DMS 273 (cell line): Measurements from ENCODE around the gene RBM38.
A peak's percentile ranks its signal among the peaks of the same experiment; 100 is the strongest.

Experiments
- DNase-seq: peaks from one replicate; lab custom pipeline; 2025; ENCODE audit not compliant: unreplicated experiment; lab: John Stamatoyannopoulos, UW

RBM38 gene

DNA sequence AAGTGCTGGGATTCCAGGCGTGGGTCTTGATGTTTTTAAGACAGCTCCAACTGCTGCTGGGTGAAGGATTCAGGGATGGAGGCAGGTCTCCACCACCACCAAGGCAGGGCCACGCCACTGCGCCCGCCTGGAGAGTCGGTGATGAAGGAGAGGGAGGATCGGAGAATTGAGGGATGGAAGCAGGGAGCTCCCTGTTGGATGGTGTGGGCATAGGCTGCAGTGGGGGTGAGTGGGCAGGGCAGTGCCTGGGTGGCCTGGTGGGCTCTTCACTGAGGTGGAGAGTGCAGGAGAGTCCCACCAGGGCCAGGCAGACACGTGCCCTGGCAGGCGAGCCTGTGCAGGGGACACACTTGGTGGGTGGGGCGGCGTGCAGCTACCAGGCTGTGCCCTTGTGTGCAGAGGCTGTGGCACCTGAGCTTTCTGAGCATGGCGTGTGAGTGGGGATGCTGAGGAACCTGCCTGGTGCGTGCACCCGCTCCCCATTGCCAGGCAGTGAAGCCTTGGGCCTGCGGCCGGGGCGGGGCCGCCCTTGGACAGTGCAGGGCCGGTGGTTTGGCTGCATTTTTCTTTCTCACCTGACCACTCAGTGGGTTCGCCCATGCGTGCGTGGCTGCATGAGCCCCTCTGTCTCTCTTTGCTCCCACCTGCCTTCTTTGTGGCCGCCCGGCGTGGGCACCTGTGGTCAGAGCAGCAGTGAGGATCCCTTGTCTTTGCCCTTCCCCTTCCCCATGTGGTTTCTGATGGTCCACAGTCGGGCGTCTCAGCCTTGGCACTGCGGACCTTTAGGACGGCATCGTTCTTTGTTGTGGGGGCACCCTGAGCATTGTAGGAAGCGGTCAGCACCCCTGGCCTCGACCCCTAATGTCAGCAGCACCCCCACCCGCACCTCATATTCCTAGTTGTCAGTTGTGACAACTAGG is 11.3 kb downstream of the RBM38 start:
- DNase-seq: no peak

DNA sequence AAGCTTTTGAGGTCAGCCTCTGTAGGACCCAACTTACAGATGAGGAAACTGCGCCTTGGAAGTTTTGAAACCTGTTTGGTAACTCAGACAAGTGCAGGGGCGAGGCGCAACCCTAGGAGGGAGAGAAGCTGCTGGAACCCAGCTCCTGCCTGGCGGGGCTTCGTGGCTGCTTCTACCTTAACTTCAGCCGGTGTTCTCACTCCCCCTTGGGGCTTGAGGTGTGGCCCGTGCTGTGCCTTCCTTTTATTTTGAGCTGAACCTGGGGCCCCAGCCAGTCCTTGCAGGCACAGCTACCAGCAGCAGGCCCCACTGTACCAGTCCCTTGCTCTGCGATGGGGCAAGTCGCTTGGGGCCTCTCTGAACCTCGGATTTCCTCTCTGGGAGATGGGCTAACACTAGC is 12.0 kb downstream of the RBM38 start:
- DNase-seq: no peak

DNA sequence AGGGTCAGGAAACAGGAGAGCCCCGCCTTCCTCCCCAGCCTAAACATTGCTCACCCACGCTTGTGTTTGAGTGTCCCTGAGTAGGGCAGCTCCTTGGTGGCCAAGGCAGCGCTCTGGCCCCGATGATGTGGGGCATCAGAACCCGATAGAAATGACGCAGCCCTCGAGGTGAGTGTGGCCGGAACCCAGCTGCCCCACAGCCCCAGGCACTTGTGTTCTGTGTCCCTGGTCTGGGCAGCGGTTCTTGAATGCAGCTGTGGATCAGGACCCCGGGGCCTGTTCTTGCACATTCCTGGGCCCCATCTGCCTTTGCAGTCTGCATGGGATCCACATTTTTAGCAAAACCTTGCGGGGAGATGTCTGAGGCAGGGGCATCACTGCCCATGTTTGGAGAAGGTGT is 12.8 kb downstream of the RBM38 start:
- DNase-seq: no peak

DNA sequence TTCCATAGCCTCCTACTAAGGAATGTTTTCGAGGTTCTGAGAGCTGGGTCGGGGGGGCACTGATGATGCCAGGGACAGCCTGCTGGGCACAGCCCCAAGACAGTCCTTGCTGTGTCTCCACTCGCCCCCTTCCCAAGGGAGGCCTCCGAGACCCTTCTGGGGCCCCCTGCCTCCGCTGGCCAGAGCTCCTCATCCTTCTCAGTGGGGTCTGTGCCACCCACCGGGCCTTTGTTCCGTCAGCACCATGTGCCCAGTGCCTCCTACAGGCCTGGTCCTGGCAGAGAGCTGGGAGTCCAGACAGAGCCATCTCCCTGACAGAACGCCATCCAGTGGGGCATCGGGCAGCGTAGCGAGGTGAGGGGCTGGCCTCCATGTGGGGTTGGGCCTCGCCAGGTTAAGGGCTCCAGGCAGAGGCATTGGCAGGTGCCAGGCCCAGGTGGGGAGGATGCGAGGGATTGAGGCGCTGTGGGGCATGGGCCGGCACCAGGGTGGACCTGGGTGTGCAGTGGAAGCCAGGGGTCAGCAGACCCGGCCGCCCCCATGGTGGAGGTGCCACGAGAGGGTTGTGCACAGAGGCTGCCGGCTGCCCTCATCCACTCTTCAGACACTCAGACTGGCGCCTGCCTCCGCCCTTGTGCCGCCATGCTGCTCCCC is 13.3 kb downstream of the RBM38 start:
- no peak for DNase-seq

DNA sequence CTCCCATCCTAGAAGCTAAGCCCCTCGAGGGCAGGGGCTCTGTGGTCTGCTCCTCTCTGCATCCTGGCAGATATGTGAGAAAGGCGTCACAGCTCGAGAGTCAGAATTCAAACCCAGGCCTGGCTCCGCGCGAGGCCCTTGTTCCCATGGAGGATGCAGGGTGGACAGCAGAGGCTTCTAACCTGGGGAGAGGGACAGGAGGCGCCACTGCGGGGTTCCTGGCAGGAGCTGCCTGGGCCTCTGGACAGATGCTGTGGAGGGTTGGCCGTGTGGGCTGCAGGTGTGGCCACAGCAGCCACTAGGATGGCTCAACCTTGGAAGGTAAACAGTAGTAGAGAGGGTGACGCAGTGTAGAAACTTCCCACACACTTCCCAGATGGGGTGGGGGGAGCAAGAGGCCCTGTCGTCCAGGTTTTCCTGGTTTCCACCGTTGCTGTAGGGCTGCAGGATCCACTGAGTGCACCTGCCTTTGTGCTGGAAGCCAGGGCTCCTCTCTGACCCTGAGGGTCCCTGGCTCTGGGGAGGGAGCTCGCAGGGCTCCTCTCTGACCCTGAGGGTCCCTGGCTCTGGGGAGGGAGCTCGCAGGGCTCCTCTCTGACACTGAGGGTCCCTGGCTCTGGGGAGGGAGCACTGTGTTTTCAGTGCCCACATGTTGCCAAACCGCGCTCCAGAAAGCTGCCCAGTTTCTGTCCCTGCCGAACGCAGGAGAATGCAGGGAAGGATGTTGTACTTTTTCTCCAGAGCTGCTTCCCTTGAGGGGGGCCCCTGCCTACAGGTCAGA is 14.2 kb downstream of the RBM38 start:
- DNase-seq: no peak

DNA sequence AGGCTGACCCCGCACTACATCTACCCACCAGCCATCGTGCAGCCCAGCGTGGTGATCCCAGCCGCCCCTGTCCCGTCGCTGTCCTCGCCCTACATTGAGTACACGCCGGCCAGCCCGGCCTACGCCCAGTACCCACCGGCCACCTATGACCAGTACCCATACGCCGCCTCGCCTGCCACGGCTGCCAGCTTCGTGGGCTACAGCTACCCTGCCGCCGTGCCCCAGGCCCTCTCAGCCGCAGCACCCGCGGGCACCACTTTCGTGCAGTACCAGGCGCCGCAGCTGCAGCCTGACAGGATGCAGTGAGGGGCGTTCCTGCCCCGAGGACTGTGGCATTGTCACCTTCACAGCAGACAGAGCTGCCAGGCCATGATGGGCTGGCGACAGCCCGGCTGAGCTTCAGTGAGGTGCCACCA is 16.4 kb downstream of the RBM38 start:
- DNase-seq: no peak

DNA sequence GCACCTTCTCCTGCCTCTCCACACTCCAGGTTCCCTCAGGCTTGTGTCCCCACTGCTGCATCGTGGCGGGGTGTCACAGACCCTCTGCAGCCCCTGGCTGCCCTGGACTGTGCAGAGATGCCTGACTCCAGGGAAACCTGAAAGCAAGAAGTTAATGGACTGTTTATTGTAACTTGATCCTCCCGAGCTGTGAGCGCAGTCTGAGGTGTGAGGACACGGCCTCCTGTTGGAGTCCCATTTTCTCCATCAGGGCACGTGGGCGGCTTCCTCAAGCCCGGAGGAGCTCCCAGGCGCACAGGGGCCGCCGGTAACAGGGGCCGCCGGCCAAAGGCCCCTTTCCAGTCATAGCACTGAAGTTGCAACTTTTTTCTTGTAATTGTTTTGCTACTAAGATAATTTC is 16.9 kb downstream of the RBM38 start:
- DNase-seq: peak; percentile 46

DNA sequence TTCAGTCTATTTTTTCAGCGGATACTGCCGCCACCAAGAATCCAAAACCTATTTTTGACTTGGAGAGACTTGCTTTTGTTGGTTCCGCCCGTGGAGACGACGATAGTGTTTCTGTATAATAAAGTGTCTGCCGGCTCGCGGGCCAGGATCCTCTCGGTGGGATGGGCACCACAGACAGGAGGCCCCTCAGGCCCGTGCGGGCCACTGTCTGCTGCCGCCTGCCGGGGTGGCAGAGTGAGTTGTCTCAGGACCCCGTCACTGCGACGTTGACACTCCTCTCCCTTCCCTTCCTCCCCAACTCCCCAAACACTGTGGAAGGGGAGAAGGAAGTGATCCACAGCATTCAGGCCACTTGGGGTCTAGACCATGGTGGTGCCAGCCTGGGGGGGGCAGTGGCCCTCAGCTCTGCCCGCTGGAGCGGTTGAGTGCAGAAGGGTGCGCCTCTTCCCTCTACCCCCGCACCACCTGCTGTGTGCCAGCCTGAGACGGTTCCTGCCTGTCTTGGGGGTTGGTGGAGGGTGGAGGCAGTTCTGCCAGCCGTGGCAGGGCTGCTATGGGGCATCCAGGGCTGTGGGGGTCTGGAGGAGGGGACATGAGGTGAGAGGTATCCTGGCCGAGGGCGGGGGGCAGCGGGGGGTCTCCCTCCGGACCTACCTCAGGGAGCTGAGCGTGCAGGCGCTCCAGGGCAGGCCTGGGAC is 17.5 kb downstream of the RBM38 start:
- DNase-seq: no peak

DNA sequence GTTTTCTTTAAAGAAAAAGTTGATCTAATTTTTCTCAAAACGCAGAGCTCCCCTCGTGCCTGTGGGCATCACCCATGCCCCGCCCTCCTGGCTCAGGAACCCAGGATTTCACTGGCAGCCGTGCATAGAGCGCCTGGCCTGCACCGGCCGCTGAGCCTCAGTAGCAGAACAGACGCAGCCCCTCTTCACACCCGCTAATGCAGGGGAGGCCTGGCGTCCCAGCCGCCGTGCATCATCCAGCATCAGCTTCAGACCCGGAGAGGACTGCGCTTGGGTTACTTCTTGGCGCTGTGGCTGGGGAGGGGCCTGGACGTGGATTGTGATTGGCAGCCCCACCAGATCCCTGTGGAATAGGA is 18.1 kb downstream of the RBM38 start:
- DNase-seq: no peak

DNA sequence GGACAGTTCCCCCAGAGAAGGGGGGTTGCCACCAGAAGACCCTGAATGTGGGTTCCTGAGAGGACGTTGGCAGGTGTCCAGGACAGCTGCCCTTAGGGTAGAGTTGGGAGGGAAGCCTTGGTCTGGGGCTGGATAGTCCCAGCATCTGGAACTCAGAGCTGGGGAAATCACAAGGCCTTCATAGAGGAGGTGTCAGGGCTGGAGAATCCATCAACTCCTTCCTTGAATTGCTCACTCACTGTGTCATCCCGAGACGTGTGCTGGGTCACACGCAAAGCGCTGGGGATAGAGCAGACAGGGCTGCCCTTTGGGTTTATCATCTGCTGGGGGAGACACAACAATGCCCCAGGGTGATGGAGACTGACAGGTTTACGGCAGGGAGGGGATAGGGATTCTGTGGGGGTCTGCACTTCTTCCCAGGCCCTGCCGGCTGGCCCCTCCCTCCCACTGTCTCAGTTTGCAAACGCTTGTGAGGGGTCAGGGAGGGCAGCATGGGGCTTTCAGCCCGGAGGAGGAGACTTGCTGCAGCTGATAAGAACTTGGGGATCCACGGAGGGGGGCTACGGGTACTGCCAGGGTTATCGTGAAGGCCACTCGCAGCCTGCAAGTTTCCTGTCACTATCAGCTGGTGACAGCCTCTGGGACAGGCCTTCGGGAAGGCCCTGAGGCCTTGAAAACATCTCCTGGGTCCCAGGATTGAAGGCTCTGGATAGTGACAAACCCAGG is 18.6 kb downstream of the RBM38 start:
- no peak for DNase-seq

DNA sequence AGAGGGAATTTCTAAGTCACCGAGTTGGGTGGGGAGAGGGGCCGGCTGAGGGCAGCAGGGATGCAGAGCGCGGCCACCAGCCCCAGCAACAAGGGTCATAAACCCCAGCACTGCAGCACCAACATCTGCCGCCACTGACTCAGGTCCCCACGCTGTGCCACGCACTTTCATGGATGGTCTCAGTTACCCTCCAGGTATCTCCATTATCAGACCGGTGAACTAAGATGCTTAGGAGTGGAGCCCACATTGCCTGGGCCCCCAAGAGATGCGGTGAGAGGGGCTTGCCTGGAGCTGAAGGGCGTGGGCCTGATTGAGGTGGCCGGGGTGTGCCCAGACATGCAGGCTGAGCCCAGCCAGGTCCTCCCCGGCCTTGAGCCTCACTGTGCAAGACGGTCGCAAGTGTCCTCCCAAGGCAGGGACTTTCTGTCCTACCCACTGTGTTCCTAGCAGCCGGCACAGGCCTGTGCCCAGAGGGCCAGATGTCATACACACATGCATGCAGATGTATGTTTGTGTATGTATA is 19.3 kb downstream of the RBM38 start:
- DNase-seq: no peak

DNA sequence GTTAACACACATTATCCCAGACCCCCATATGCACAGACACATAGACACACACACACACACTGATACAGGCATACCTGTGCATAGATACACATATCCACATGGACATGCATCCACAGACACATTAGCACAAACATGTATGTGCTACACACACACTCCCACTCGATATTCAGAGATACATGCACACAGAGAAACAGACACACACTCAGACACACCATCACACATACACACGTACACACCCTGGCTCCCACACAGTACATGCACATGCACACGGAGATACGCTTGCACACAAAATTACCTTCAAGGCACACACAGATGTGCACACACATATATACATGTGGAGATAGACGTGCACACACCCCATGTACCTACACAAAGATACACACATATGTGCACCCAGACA is 19.7 kb downstream of the RBM38 start:
- DNase-seq: no peak

DNA sequence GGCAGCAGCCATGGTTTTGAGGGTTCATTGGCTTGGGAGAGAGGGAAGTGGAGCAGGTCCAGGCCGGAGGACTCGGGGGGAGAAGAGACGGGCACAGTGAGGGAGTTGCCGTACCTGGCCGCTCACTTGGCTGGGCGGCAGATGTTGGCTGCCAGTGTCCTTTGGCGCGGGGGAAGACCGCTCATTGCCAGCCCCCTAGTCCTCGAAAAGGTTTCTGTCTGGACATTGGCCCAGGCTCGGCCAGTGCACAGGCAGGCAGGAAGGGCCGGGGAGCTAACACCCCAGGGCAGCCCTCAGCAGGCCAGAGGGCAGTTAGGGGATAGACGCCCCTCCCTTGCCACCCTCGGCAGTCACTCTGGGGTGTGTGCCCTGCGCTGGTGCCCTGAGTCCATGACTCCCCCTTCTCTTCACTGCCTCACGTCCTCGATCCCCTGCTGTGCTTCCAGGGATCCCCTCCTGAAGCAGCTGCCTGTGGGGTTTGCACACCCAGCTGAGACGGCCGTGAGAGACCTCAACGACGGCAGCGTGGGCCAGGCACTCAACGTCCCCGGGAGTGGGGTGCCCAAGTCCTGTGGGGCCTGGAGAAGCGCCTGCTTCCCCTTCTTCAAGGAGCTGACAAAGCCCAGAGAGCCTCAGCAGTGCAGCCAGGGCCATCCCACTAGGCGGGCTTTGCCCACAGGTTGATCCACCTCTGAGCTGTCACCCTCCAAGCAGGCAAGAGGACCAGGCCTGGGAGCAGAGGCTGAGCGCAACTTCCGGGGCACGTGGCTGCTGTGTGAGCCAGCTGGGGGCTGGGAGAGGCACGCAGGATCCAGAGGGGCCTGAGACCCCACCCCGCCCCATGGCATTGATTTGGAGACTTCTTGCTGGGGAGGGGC is 20.4 kb downstream of the RBM38 start:
- DNase-seq: no peak

DNA sequence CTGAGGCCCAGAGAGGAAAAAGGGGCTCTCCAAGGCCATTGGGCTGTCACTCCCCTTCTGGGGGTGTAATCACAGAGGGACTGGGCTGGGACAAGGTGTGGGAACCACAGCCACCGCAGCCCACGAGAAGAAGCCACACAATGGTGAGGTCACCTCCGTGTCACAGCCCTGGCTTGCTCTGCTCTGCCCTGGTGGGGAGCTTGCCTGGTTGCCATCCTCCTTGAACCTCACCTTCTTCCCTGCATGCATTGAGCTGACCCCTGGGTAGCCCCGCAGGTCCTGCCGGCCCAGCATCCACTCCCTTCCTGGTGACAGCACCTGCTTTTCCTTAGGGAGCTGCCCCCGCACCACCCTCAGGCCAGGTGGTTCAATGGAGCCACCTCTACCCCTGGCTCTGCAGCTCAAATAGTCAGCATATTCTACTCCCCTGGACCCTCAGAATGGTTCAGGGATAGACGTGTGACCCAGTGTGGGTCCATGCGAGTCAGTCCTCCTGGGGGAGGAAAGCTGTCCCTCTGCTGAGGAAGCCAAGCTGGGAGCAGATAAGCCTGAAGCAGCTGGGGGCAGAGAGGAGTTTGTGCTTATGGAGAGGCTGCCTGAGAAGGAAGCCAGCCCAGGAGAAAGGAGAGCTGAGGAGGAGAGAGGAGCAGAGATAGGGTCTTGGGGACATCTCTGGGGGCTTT is 21.3 kb downstream of the RBM38 start:
- DNase-seq: no peak

DNA sequence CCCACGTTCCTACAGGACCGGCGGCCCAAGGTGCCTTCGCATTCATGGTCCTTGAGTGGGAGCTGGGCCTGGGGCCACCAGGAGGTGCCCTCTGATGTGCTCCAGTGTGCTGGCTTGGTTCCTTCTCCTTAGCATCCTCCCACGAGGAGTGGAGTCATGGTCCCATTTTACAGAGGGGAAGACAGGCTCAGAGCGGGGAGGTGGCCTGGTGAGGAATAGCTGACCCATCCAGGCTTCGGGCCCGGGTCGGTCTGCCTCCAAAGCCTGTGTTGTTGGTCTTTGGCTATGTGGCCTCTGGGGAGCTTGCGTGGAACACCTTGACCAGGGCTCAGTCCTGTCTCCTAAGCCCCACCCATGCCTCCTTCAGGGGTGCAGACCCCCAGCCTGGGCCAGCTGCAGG is 22.8 kb downstream of the RBM38 start:
- DNase-seq: no peak

DNA sequence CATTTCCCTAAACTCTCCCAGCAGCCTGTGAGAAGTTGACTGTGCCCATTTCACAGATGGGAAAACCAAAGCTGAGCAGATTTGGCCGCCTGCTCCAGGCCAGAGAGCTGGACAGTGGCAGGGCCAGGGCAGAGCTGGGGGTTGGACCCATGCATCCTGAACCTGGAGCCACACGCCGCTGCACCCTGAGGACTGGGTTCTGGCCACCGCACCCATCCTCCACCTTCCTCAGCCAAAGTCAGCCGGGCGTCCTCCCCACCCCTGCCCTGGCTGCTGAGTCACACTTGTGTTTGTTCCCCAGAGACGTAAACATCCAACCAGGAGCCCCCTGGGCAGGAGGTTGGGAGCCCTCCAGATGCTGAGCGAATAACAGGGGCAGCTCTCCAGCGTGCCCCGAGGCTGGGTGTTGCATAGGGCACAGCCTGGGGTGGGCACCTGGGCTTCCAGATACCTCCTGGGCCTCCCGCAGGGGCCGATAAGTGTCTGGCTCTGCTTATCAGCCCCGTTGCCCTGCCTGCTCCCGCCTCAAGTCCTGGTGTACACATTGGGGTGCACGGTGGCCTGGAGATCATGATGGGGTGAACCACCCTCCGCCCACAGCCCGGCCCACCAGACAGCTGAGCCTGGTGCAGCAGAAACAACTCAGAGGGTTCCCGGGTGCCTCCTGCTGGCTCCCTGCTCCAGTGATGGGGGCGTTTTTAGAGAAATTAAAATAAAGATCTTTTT is 23.8 kb downstream of the RBM38 start:
- DNase-seq: no peak

DNA sequence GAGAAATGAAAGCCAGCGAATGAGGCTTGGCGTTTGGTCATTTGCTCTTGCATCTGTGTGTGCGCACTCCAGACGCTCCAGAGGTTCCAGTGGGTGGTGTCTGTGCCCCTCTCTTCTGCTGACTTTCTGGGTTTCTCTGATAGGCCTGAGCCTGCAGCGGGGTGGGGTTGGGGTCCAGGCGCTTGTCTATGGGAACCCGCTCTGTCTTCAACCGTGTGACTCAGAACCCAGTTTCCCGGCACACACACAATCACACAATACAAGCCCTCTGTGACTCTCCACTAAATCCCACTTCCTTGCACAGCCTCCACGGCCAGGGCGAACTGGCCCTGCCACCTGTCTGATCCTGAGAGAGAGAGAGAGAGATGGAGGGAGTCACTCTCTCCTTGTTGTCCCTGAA is 24.6 kb downstream of the RBM38 start:
- DNase-seq: no peak
